Measurements from ENCODE around the gene VARS1.
"Not testable (repeated sequence)": the region's sequence is repeated elsewhere in the genome, so short reads cannot be mapped to it uniquely, and the experiment has no call there.

Gene VARS1

GRCh38 chr6:31821301-31822035 is 25.9 kb upstream of the VARS1 start:
- DNase-seq = peak; percentile 49

- DNase-seq = not testable (repeated sequence)
Measured at GRCh38 chr6:31820399-31820798, 24.8 kb upstream of the VARS1 start.

- no peak for DNase-seq
Measured at GRCh38 chr6:31819871-31820299, 24.3 kb upstream of the VARS1 start.

- DNase-seq = not testable (repeated sequence)
Measured at GRCh38 chr6:31817929-31818511, 22.5 kb upstream of the VARS1 start.

GRCh38 chr6:31817133-31817928 is 21.8 kb upstream of the VARS1 start:
- not testable (repeated sequence) for DNase-seq

GRCh38 chr6:31815025-31815838 is 19.7 kb upstream of the VARS1 start, which contains the start of the genes HSPA1A and HSPA1L:
Gene HSPA1A (plus strand): TSS chr6:31815543. CDS start chr6:31815757, 214 bp downstream.
Gene HSPA1L (minus strand): TSS chr6:31815283. CDS start chr6:31811972, 3,311 bp downstream.
- peak; percentile 99 for DNase-seq

GRCh38 chr6:31814677-31815024 is 19.1 kb upstream of the VARS1 start:
- peak; percentile 99 for DNase-seq

GRCh38 chr6:31813465-31813849 is 17.9 kb upstream of the VARS1 start:
- no peak for DNase-seq

- no peak for DNase-seq
Measured at GRCh38 chr6:31811645-31812044, 16.1 kb upstream of the VARS1 start.

GRCh38 chr6:31808599-31808998 is 13.0 kb upstream of the VARS1 start:
- not testable (repeated sequence) for DNase-seq

GRCh38 chr6:31806470-31807272 is 11.1 kb upstream of the VARS1 start, which contains the start of gene LSM2:
Gene LSM2 (minus strand): TSS chr6:31806966. CDS start chr6:31806757, 209 bp downstream.
- peak; percentile 95 for DNase-seq

GRCh38 chr6:31805939-31806469 is 10.5 kb upstream of the VARS1 start:
- DNase-seq = no peak

GRCh38 chr6:31801031-31801927 is 5.7 kb upstream of the VARS1 start:
- DNase-seq = not testable (repeated sequence)

- DNase-seq = peak; percentile 47
Measured at GRCh38 chr6:31799781-31800180, 4.2 kb upstream of the VARS1 start.

- no peak for DNase-seq
Measured at GRCh38 chr6:31797588-31797987, 2.0 kb upstream of the VARS1 start.

- no peak for DNase-seq
Measured at GRCh38 chr6:31796993-31797385, 1.4 kb upstream of the VARS1 start.

- no peak for DNase-seq
Measured at GRCh38 chr6:31794866-31795615, 511 bp downstream of the VARS1 start.

- DNase-seq = peak; percentile 33
Measured at GRCh38 chr6:31794294-31794865, 1.2 kb downstream of the VARS1 start.

- DNase-seq = not testable (repeated sequence)
Measured at GRCh38 chr6:31793927-31794245, 1.7 kb downstream of the VARS1 start.

Measured in fibroblast of skin of back (primary cell).